AG10803 (cell line): ENCODE results near the gene NCR2.
A peak's percentile ranks its signal among the peaks of the same experiment; 100 is the strongest.

Source experiments
- DNase-seq: peaks from one replicate; pipeline ENCODE4 v3.0.0; 2010; ENCODE audit warnings: low read depth
- H3K4me3 ChIP-seq: 2 replicates; pipeline ENCODE4 v1.5.1; 2011; ENCODE audit warnings: mild to moderate bottlenecking, low read length, control low read depth
- TF ChIP-seq, protein P1 (sequence below): conservative IDR thresholded peaks from 2 replicates; pipeline ENCODE4 v1.5.1; 2011; ENCODE audit warnings: mild to moderate bottlenecking, low read length, control low read depth, inconsistent platforms

Gene NCR2

DNA sequence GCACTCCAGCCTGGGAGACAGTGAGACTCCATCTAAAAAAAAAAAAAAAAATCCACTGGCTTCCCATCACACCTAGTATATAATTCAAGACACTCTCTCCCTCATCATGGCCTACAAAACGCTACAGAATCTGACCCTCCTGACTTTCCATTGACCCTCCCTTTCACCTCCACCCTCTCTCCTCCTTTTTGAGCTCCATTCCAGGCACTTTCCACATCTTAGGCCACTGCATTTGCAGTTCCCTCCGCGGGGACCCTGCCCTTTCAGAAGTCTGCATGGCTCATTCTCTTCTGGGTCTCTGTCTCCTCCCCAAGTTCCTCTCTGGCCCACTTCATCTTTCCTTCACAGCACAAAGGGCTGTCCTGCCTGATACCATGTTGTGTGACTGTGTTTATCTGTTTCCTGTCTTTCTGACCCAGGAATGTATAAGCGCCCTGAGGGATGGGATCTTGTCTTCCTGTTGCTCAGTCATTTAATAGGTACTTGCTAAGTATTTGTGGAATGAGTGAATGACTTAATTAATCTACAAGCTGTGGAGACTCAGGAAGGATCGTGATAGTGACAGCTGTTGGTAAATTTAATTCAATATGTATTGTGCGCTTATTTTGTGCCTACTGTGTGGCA, 35.2 kb downstream of the NCR2 start:
- DNase-seq: no peak
- H3K4me3 ChIP-seq: no peak overlapping the region
- TF ChIP-seq, protein P1, sequence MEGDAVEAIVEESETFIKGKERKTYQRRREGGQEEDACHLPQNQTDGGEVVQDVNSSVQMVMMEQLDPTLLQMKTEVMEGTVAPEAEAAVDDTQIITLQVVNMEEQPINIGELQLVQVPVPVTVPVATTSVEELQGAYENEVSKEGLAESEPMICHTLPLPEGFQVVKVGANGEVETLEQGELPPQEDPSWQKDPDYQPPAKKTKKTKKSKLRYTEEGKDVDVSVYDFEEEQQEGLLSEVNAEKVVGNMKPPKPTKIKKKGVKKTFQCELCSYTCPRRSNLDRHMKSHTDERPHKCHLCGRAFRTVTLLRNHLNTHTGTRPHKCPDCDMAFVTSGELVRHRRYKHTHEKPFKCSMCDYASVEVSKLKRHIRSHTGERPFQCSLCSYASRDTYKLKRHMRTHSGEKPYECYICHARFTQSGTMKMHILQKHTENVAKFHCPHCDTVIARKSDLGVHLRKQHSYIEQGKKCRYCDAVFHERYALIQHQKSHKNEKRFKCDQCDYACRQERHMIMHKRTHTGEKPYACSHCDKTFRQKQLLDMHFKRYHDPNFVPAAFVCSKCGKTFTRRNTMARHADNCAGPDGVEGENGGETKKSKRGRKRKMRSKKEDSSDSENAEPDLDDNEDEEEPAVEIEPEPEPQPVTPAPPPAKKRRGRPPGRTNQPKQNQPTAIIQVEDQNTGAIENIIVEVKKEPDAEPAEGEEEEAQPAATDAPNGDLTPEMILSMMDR: no peak

GRCh38 chr6:41371461-41371991, 36.1 kb downstream of the NCR2 start:
- peak; percentile 55 for DNase-seq
- TF ChIP-seq, protein P1: peak; percentile 32
- H3K4me3 ChIP-seq: no peak overlapping the region

- TF ChIP-seq, protein P1: no peak
- DNase-seq: peak; percentile 25
- H3K4me3 ChIP-seq: no peak overlapping the region
Measured at GRCh38 chr6:41371992-41372831, 36.8 kb downstream of the NCR2 start.

DNA sequence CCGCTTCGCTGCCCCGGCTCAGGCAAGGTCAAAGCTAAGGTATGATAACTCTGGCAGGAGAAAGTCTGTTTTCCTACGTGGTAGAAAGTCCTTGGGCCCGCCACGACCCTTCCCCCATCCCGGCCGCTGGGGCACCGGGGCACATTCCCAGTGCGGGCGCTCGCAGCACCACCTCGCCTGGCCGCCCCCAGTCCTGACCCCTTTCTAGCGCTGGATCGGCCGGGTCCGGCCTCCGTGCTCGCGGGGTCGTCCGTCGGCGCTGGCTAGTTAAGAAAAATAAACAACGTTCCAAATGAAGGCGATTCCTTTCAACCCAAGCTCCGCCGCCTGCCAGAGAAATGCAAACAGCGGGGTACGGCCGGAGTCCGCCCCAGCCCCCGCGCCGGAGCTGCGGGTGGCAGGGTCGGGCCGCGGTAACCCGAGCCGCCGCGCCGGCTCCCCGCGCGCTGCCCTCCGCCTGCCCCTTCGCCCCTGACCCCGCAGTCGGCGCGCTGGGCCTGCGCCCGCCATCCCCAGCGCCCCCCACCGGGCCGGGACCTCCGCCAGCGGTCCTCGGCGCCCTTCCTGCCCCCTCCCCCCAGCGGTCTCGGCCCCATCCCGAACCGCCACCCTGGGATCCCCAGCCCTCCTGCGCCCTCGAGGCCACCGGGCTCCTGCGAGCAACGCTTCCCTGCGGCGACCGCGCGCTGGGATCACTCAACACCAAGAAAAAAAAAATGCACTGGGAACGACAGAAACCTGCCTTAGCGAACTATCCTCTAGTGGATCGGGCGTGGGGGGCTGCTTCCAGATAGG, 37.6 kb downstream of the NCR2 start:
- TF ChIP-seq, protein P1: no peak
- DNase-seq: no peak
- H3K4me3 ChIP-seq: no peak overlapping the region

- no peak for DNase-seq
- TF ChIP-seq, protein P1: no peak
- no peak overlapping the region for H3K4me3 ChIP-seq
Measured at GRCh38 chr6:41373627-41373918, 38.2 kb downstream of the NCR2 start.

- H3K4me3 ChIP-seq: no peak overlapping the region
- TF ChIP-seq, protein P1: no peak
- no peak for DNase-seq
Measured at GRCh38 chr6:41373919-41374617, 38.7 kb downstream of the NCR2 start.
